K562 (cell line): Measurements from ENCODE around the gene TRIM2.

Experiments
- ATF2 ChIP-seq: sonication (generic); formaldehyde crosslinking; IDR thresholded peaks from 2 replicates; pipeline ENCODE4 v1.8.1; 2022; ENCODE audit warnings: missing genetic modification reagents
- CREM ChIP-seq: IDR thresholded peaks from 2 replicates; pipeline ENCODE4 v1.6.1; 2014; ENCODE audit warnings: antibody characterized with exemption, low read depth
- GABPA ChIP-seq: fragments of 200-800 bp; sonication (Bioruptor generic); conservative IDR thresholded peaks from 2 replicates; pipeline ENCODE4 v1.6.1; 2016; ENCODE audit warnings: low read depth, missing genetic modification characterization, missing compliant biosample characterization
- POLR2AphosphoS5 ChIP-seq: IDR thresholded peaks from 2 replicates; pipeline ENCODE4 v1.6.1; 2011; ENCODE audit warnings: mild to moderate bottlenecking, low read depth, low read length, moderate library complexity; ENCODE audit not compliant: control insufficient read depth, insufficient read depth
- RBM39 ChIP-seq: fragments of 200-400 bp; formaldehyde crosslinking; optimal IDR thresholded peaks from 2 replicates; pipeline ENCODE3; 2018; ENCODE audit warnings: low read depth, low read length
- RFX5 ChIP-seq: IDR thresholded peaks from 2 replicates; pipeline ENCODE4 v1.6.1; 2011; ENCODE audit warnings: low read depth, mild to moderate bottlenecking, improper control_type of control experiment, low read length
- TCF7 ChIP-seq: sonication (generic); IDR thresholded peaks from 2 replicates; pipeline ENCODE4 v1.6.1; 2016; ENCODE audit warnings: antibody characterized with exemption, borderline replicate concordance
- THAP7 ChIP-seq: fragments of 250-450 bp; sonication (Bioruptor Pico); IDR thresholded peaks from 2 replicates; pipeline ENCODE4 v1.5.0; 2021
- ZNF24 ChIP-seq: fragments of 450-650 bp; IDR thresholded peaks from 2 replicates; pipeline ENCODE4 v1.6.1; 2016
- ZNF274 ChIP-seq: IDR thresholded peaks from 2 replicates; pipeline ENCODE4 v1.6.1; 2011; ENCODE audit warnings: low read depth, mild to moderate bottlenecking, low read length, moderate library complexity, borderline replicate concordance
- ZNF589 ChIP-seq: fragments of 200-800 bp; sonication (Bioruptor generic); IDR thresholded peaks from 2 replicates; pipeline ENCODE4 v1.6.1; 2016; ENCODE audit warnings: low read depth, missing genetic modification characterization, missing compliant biosample characterization

GRCh38 chr4:153270361-153270760 is 66.1 kb downstream of the TRIM2 start:
- no peak for TF ChIP-seq RFX5
- TF ChIP-seq CREM: no peak
- no peak for TF ChIP-seq ZNF589
- no peak for TF ChIP-seq ZNF24
- no peak for TF ChIP-seq GABPA (tag)
- TF ChIP-seq ZNF274: no peak
- no peak for TF ChIP-seq TCF7
- no peak for TF ChIP-seq ATF2
- no peak for TF ChIP-seq POLR2AphosphoS5
- no peak for TF ChIP-seq THAP7
- TF ChIP-seq RBM39: no peak
